Neuronal stem cell (in vitro differentiated cells): ENCODE results near the gene ACTN1.

Source experiments
- DNase-seq: peaks from one replicate; pipeline ENCODE4 v3.0.0-alpha.2; 2013; ENCODE audit warnings: low spot score
- H2AFZ ChIP-seq: one replicate; pipeline ENCODE4 v1.6.1; 2013; ENCODE audit warnings: mild to moderate bottlenecking, low read length, inconsistent platforms
- H2AK5ac ChIP-seq: 2 replicates; pipeline ENCODE4 v1.6.1; 2013; ENCODE audit warnings: low read depth, mild to moderate bottlenecking, inconsistent platforms, low read length, moderate library complexity, mixed read lengths
- H2BK120ac ChIP-seq: 2 replicates; pipeline ENCODE4 v1.6.1; 2013; ENCODE audit warnings: low read depth, mild to moderate bottlenecking, inconsistent platforms, low read length, moderate library complexity, mixed read lengths
- H2BK12ac ChIP-seq: one replicate; pipeline ENCODE4 v1.6.1; 2013; ENCODE audit warnings: low read length, inconsistent platforms
- H2BK15ac ChIP-seq: 2 replicates; pipeline ENCODE4 v1.6.1; 2013; ENCODE audit warnings: mild to moderate bottlenecking, low read length, inconsistent platforms, mixed read lengths
- H2BK5ac ChIP-seq: one replicate; pipeline ENCODE4 v1.6.1; 2013; ENCODE audit warnings: inconsistent platforms, mild to moderate bottlenecking, low read length, moderate library complexity
- H3K14ac ChIP-seq: one replicate; pipeline ENCODE4 v1.6.1; 2013; ENCODE audit warnings: low read length, inconsistent platforms
- H3K18ac ChIP-seq: 2 replicates; pipeline ENCODE4 v1.6.1; 2013; ENCODE audit warnings: low read length, inconsistent platforms
- H3K23ac ChIP-seq: 2 replicates; pipeline ENCODE4 v1.6.1; 2013; ENCODE audit warnings: low read depth, mild to moderate bottlenecking, mixed read lengths, low read length, inconsistent platforms; ENCODE audit not compliant: poor library complexity
- H3K27ac ChIP-seq: replicated peaks from 3 replicates; pipeline ENCODE4 v1.5.1; 2013; ENCODE audit warnings: low read length, inconsistent platforms
- H3K27me3 ChIP-seq, 3 experiments: 2 replicates each; pipeline ENCODE4 v1.6.1; 2013; ENCODE audit warnings: low read length in 3 of 3, mild to moderate bottlenecking in 2 of 3, inconsistent platforms in 1 of 3, low read depth in 1 of 3, mixed read lengths in 1 of 3, moderate library complexity in 1 of 3; ENCODE audit not compliant: control insufficient read depth in 3 of 3, insufficient read depth in 3 of 3
- H3K36me3 ChIP-seq, 2 donors: replicated peaks in 1 of 2; 2 replicates each; pipeline ENCODE4 v1.6.1; 2013; ENCODE audit warnings: low read length in 2 of 2; ENCODE audit not compliant: control insufficient read depth in 2 of 2, insufficient read depth in 2 of 2
- H3K4ac ChIP-seq: 2 replicates; pipeline ENCODE4 v1.6.1; 2013; ENCODE audit warnings: inconsistent platforms, mild to moderate bottlenecking, low read length, moderate library complexity
- H3K4me1 ChIP-seq, 2 donors: 1 replicate in 1 of 2; 2 replicates in 1 of 2; pipeline ENCODE4 v1.6.1; 2013; ENCODE audit warnings: low read length in 2 of 2, low read depth in 1 of 2; ENCODE audit not compliant: control insufficient read depth in 2 of 2, insufficient read depth in 1 of 2
- H3K4me2 ChIP-seq: one replicate; pipeline ENCODE4 v1.6.1; 2013; ENCODE audit warnings: mild to moderate bottlenecking, low read length, inconsistent platforms; ENCODE audit not compliant: insufficient read depth, poor library complexity, severe bottlenecking
- H3K4me3 ChIP-seq, 2 donors: 2 replicates each; pipeline ENCODE4 v1.5.1; 2013; ENCODE audit warnings: low read length in 2 of 2, mild to moderate bottlenecking in 2 of 2, inconsistent platforms in 1 of 2, moderate library complexity in 1 of 2
- H3K79me1 ChIP-seq: one replicate; pipeline ENCODE4 v1.6.1; 2013; ENCODE audit warnings: low read depth, mild to moderate bottlenecking, inconsistent platforms, low read length, moderate library complexity
- H3K9ac ChIP-seq: one replicate; pipeline ENCODE4 v1.6.1; 2013; ENCODE audit warnings: mild to moderate bottlenecking, low read depth, low read length, inconsistent platforms; ENCODE audit not compliant: poor library complexity
- H3K9me3 ChIP-seq, 2 donors: replicated peaks in 1 of 2; 2 replicates each; pipeline versions ENCODE3 to v1.6.1; 2013; ENCODE audit warnings: low read length in 2 of 2, mild to moderate bottlenecking in 2 of 2, inconsistent platforms in 1 of 2, low read depth in 1 of 2, mixed read lengths in 1 of 2, moderate library complexity in 1 of 2; ENCODE audit not compliant: control insufficient read depth in 2 of 2, insufficient read depth in 1 of 2
- H4K8ac ChIP-seq: one replicate; pipeline ENCODE4 v1.6.1; 2013; ENCODE audit warnings: low read depth, mild to moderate bottlenecking, inconsistent platforms, low read length, moderate library complexity
- H4K91ac ChIP-seq: one replicate; pipeline ENCODE4 v1.6.1; 2013; ENCODE audit warnings: low read length, low read depth, mild to moderate bottlenecking, inconsistent platforms; ENCODE audit not compliant: poor library complexity
- WGBS, 2 donors: extraction: QIAGEN DNeasy Blood & Tissue Kit; methylation state at CpG; one replicate each; pipeline ENCODE4 v1.1.7; 2013; ENCODE audit warnings: missing lambda C conversion rate in 2 of 2, mixed read lengths in 1 of 2; ENCODE audit not compliant: insufficient read length in 2 of 2, insufficient replicate concordance in 1 of 2; ENCODE audit errors: extremely low coverage in 2 of 2; 5-methylcytosine and 5-hydroxymethylcytosine counted together

The ACTN1 gene

DNA sequence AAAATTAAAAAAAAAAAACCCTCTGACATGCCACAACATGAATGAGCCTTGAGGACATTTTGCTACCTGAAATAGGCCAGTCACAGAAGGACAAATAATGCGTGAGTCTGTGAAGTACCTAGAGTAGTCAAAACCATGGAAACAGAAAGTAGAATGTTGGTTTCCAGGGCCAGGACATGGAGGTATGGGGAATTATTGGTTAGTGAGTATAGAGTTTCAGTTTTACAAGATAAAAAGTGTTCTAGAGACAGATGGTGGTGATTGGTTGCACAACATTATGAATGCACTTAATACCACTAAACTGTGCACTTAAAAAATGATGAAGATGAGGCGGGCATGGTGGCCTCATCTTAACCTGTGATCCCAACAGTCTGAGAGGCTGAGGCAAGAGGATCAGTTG lies 138.6 kb downstream of the ACTN1 start:
- H2AFZ ChIP-seq: no peak overlapping the region
- no peak overlapping the region for H3K4ac ChIP-seq
- peaks cover 3 to 17% of the 10 kb centered on the region in 2 donors for H3K9me3 ChIP-seq
- H2BK12ac ChIP-seq: no peak overlapping the region
- no peak overlapping the region for H3K9ac ChIP-seq
- WGBS, 2 donors: no CpG with 5 or more reads among the region's 2 CpGs
- H3K14ac ChIP-seq: no peak overlapping the region
- no peak overlapping the region for H4K91ac ChIP-seq
- H3K18ac ChIP-seq: no peak overlapping the region
- no peak overlapping the region for H3K4me2 ChIP-seq
- H3K23ac ChIP-seq: no peak overlapping the region
- H4K8ac ChIP-seq: no peak overlapping the region
- H3K27me3 ChIP-seq: no peaks in the 10 kb centered on the region
- no peak for DNase-seq
- no peaks in the 10 kb centered on the region for H3K36me3 ChIP-seq
- H2BK120ac ChIP-seq: no peak overlapping the region
- H3K79me1 ChIP-seq: no peaks in the 10 kb centered on the region
- H2AK5ac ChIP-seq: no peak overlapping the region
- H3K4me3 ChIP-seq: no peak overlapping the region
- H3K27ac ChIP-seq: no peak overlapping the region
- no peak overlapping the region for H2BK5ac ChIP-seq
- no peak overlapping the region for H2BK15ac ChIP-seq
- H3K4me1 ChIP-seq: peaks cover 0 to 7% of the 10 kb centered on the region in 2 donors

DNA sequence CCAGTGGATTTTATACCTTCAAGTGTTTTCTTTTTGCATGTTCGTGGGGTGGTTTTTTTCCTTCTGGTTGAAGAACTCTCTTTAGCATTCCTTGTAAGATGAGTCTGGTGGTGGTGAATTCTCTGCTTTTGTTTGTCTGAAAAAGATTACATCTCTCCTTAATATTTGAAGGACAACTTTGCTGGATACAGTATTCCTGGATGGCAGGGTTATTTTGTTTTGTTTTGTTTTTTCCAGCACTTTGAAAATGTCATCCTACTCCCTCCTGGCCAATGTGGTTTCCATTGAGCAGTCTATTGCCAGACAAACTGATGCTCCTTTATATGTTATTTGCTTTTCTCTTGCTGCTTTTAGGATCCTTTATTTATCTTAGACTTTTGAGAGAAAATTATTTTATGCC lies 143.0 kb downstream of the ACTN1 start:
- Histone ChIP-seq H3K27me3 (no peaks in the 10 kb centered on the region), H2BK5ac (no peak overlapping the region), H3K23ac (no peak overlapping the region), H3K4me2 (no peak overlapping the region), H3K4ac (no peak overlapping the region), H2BK120ac (no peak overlapping the region), H3K4me1 (no peaks in the 10 kb centered on the region), H2AFZ (no peak overlapping the region), H3K4me3 (no peak overlapping the region), H2BK15ac (no peak overlapping the region), H4K8ac (no peak overlapping the region), H3K79me1 (no peaks in the 10 kb centered on the region), H3K9ac (no peak overlapping the region), H3K36me3 (no peaks in the 10 kb centered on the region), H4K91ac (no peak overlapping the region), H3K18ac (no peak overlapping the region), H3K27ac (no peak overlapping the region), H3K14ac (no peak overlapping the region), H3K9me3 (peaks cover 2 to 14% of the 10 kb centered on the region in 2 donors), H2BK12ac (no peak overlapping the region), H2AK5ac (no peak overlapping the region)
- no peak for DNase-seq
- no CpG with 5 or more reads among the region's 1 CpG for WGBS, 2 donors

DNA sequence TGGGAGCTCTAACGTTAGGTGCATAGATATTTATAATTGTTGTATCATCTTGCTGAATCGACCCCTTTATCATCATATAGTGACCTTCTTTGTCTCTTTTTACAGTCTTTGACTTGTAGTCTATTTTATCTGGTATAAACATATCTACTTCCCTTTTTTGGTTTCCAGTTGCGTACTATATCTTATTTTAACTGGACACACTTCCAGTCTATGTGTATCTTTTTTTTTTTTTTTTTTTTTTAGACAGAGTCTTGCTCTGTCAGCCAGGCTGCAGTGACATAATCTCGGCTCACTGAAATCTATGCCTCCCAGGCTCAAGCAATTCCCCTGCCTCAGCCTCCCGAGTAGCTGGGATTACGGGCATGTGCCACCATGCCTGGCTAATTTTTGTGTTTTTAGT lies 144.3 kb downstream of the ACTN1 start:
- no peak overlapping the region for H3K4ac ChIP-seq
- H4K8ac ChIP-seq: no peak overlapping the region
- no peaks in the 10 kb centered on the region for H3K4me1 ChIP-seq
- no peak overlapping the region for H2BK12ac ChIP-seq
- no peak for DNase-seq
- no peak overlapping the region for H3K4me2 ChIP-seq
- H3K9me3 ChIP-seq: peaks cover 2 to 14% of the 10 kb centered on the region in 2 donors
- H3K18ac ChIP-seq: no peak overlapping the region
- H2AFZ ChIP-seq: no peak overlapping the region
- no peak overlapping the region for H2BK120ac ChIP-seq
- H2AK5ac ChIP-seq: no peak overlapping the region
- H2BK15ac ChIP-seq: no peak overlapping the region
- H3K79me1 ChIP-seq: no peaks in the 10 kb centered on the region
- H3K23ac ChIP-seq: no peak overlapping the region
- no peak overlapping the region for H3K14ac ChIP-seq
- WGBS, 2 donors: no CpG with 5 or more reads among the region's 6 CpGs
- no peak overlapping the region for H2BK5ac ChIP-seq
- no peak overlapping the region for H4K91ac ChIP-seq
- H3K27ac ChIP-seq: no peak overlapping the region
- H3K9ac ChIP-seq: no peak overlapping the region
- no peaks in the 10 kb centered on the region for H3K27me3 ChIP-seq
- no peak overlapping the region for H3K4me3 ChIP-seq
- H3K36me3 ChIP-seq: no peaks in the 10 kb centered on the region

DNA sequence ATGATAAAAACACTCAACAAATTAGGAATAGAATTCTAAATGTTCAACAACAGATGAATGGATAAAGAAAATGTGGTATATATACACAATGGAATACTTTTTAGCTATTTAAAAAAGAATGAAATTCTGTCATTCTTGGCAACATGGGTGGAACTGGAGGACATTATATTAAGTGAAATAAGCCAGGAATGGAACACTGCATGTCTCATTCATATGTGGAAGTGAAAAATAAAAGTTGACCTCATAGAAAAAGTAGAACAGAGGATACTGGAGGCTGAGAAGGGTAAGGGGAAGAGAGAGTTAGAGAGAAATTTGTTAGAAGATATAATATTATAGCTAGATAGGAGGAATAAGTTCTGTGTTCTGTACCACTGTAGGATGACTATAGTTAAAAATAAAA lies 150.4 kb downstream of the ACTN1 start:
- H2BK120ac ChIP-seq: no peak overlapping the region
- no peak overlapping the region for H3K27ac ChIP-seq
- H3K4ac ChIP-seq: no peak overlapping the region
- H2AK5ac ChIP-seq: no peak overlapping the region
- H3K79me1 ChIP-seq: no peaks in the 10 kb centered on the region
- peaks cover 0 to 2% of the 10 kb centered on the region in 2 donors for H3K4me1 ChIP-seq
- no peak overlapping the region for H3K4me3 ChIP-seq
- H2BK12ac ChIP-seq: no peak overlapping the region
- no peak overlapping the region for H2BK5ac ChIP-seq
- no peak overlapping the region for H2BK15ac ChIP-seq
- H3K9ac ChIP-seq: no peak overlapping the region
- no peak overlapping the region for H4K8ac ChIP-seq
- no peak overlapping the region for H4K91ac ChIP-seq
- H3K27me3 ChIP-seq: no peaks in the 10 kb centered on the region
- H3K4me2 ChIP-seq: no peak overlapping the region
- no peak for DNase-seq
- H3K14ac ChIP-seq: no peak overlapping the region
- H2AFZ ChIP-seq: no peak overlapping the region
- H3K9me3 ChIP-seq: no peaks in the 10 kb centered on the region
- no peak overlapping the region for H3K23ac ChIP-seq
- no peaks in the 10 kb centered on the region for H3K36me3 ChIP-seq
- H3K18ac ChIP-seq: no peak overlapping the region
